ENCODE measurements around the gene FAM107B.

Gene FAM107B

DNA sequence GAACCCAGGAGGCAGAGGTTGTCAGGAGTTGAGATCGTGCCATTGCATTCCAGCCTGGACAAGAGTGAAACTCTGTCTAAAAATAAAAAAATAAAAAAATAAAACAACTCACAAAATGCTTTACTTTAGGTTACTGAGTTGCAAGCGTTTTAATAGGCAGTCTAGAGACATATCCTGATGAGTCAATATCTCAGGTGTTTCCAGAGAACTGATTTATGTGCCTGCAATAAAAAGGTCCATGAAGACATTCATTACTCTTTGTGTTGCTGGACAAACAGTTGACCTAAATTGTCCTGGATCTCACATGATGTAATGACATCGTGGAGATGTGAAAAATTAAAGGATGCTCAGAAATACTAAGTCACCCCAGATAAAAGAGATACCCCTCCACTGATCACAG lies 31.6 kb upstream of the FAM107B start:
- H3K9me3 ChIP-seq (replicated peaks; ENCODE audit: low read length): no peaks in the 10 kb centered on the region
- H3K9ac ChIP-seq (ENCODE audit: low read depth, low read length): no peak overlapping the region
- H3K4me3 ChIP-seq (ENCODE audit: low read length): no peak overlapping the region
- peaks cover 18% of the 10 kb centered on the region for H3K27me3 ChIP-seq (ENCODE audit: control insufficient read depth, insufficient read depth, low read length)
- H3K4me2 ChIP-seq (ENCODE audit: low read length): no peak overlapping the region
- H3K36me3 ChIP-seq (ENCODE audit: insufficient read depth, low read length): no peaks in the 10 kb centered on the region
- no peaks in the 10 kb centered on the region for H3K4me1 ChIP-seq (ENCODE audit: control insufficient read depth, insufficient read depth, low read length)

DNA sequence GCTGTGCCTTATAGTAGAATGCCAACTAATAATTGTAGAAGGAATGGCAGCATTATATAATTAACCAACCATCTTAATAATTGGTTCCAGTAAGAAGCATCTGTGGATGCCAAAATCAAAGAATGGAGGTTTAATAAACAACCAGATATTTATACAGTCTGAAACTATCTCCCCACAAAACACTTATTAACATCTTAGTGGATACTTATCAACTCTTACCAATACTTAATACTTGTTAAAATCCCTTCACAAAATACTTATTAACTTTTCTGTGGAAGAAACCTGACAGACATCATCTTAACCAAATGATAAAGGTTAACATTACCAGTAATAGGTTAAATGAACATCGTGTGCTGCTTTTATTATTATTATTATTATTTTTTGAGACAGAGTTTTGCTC lies 29.1 kb upstream of the FAM107B start:
- no peaks in the 10 kb centered on the region for H3K4me1 ChIP-seq (ENCODE audit: control insufficient read depth, insufficient read depth, low read length)
- no peak overlapping the region for H3K9ac ChIP-seq (ENCODE audit: low read depth, low read length)
- H3K9me3 ChIP-seq (replicated peaks; ENCODE audit: low read length): no peaks in the 10 kb centered on the region
- H3K36me3 ChIP-seq (ENCODE audit: insufficient read depth, low read length): no peaks in the 10 kb centered on the region
- H3K4me3 ChIP-seq (ENCODE audit: low read length): no peak overlapping the region
- peaks cover 33% of the 10 kb centered on the region for H3K27me3 ChIP-seq (ENCODE audit: control insufficient read depth, insufficient read depth, low read length)
- no peak overlapping the region for H3K4me2 ChIP-seq (ENCODE audit: low read length)

DNA sequence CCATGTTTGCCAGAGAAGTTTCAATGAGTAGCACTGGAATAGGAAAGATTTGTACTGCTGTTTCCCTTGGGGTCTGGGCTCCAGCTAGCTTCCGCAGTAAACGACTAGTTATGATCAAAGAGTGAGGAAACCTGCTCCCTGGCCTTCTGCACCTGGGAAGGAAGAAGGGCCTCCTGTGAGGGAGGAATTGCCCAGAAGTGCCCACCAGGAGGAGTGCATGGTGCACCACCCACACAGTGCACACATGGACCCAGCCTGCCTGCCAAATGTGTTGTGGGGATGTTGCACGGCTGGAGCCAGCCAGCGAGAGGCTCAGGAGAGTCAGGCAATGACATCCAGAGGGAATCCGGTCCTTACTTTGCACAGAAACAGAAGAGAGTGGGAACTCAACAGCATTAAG lies 27.0 kb upstream of the FAM107B start:
- Histone ChIP-seq H3K4me3 (ENCODE audit: low read length) (no peak overlapping the region), H3K36me3 (ENCODE audit: insufficient read depth, low read length) (no peaks in the 10 kb centered on the region), H3K4me1 (ENCODE audit: control insufficient read depth, insufficient read depth, low read length) (no peaks in the 10 kb centered on the region), H3K4me2 (ENCODE audit: low read length) (no peak overlapping the region), H3K9ac (ENCODE audit: low read depth, low read length) (no peak overlapping the region), H3K27me3 (ENCODE audit: control insufficient read depth, insufficient read depth, low read length) (peaks cover 41% of the 10 kb centered on the region), H3K9me3 (replicated peaks; ENCODE audit: low read length) (no peaks in the 10 kb centered on the region)

DNA sequence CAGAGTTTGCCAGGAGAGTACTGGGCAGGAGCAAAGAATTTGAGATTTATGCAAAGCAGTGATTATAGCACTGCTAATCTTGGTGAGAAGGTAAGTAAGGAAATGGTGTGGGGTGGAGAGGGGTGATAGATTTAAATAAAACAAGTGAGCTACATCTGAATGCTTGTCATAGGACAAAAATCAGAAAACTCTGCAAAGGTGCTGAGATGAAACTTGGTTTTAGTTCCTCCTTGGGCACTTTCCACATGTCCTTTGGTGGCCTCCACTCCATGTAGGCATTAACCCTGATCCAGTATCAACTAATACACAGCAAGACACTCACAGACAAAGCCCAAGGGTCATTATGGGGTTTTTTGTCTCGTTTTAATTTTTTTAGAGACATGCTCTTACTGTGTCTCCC lies 25.7 kb upstream of the FAM107B start:
- Histone ChIP-seq H3K4me2 (ENCODE audit: low read length) (no peak overlapping the region), H3K4me3 (ENCODE audit: low read length) (no peak overlapping the region), H3K9ac (ENCODE audit: low read depth, low read length) (no peak overlapping the region)

DNA sequence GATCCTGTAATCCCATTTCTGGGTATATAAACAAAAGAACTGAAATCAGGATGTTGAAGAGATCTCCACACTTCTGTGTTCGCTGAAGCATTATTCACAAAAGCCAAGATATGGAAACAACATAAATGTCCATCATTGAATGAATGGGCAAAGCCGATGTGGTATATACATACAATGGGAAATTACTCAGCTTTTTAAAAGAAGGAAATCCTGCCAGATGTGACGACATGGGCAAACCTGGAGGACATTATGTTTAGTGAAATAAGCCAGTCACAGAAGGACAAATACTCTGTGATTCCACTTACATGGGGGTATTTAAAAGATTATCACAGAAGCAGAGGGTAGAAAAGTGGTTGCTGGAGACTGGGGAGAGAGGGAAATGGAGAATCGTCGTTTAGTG lies 23.9 kb upstream of the FAM107B start:
- Histone ChIP-seq H3K9ac (ENCODE audit: low read depth, low read length) (no peak overlapping the region), H3K4me1 (ENCODE audit: control insufficient read depth, insufficient read depth, low read length) (no peaks in the 10 kb centered on the region), H3K9me3 (replicated peaks; ENCODE audit: low read length) (no peaks in the 10 kb centered on the region), H3K36me3 (ENCODE audit: insufficient read depth, low read length) (no peaks in the 10 kb centered on the region), H3K27me3 (ENCODE audit: control insufficient read depth, insufficient read depth, low read length) (peaks cover 35% of the 10 kb centered on the region), H3K4me3 (ENCODE audit: low read length) (no peak overlapping the region), H3K4me2 (ENCODE audit: low read length) (no peak overlapping the region)

More for the DNA sequence above, 25.7 kb upstream of the FAM107B start:
- no peaks in the 10 kb centered on the region for H3K4me1 ChIP-seq (ENCODE audit: control insufficient read depth, insufficient read depth, low read length)
- no peaks in the 10 kb centered on the region for H3K9me3 ChIP-seq (replicated peaks; ENCODE audit: low read length)
- no peaks in the 10 kb centered on the region for H3K36me3 ChIP-seq (ENCODE audit: insufficient read depth, low read length)
- peaks cover 35% of the 10 kb centered on the region for H3K27me3 ChIP-seq (ENCODE audit: control insufficient read depth, insufficient read depth, low read length)

DNA sequence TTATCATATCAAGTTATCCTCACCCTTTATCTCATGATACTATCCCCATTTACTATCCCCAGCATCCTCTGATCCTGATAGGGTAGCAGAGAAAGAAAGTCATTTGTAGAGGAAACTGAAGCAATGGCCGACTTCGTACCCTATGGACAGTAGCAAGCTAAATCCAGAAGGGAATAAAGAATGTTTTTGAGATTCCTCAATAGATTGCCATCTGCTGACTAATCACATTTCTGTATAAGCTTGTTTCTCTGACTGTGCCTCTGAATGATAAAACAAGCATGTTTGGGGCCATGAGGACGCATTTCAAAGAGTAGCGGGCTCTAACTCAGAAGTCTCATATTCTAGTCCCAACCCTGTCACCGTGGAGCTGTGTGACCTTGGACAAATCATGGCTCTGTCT lies 13.2 kb upstream of the FAM107B start:
- Histone ChIP-seq H3K36me3 (ENCODE audit: insufficient read depth, low read length) (no peaks in the 10 kb centered on the region), H3K4me2 (ENCODE audit: low read length) (no peak overlapping the region), H3K9me3 (replicated peaks; ENCODE audit: low read length) (peaks cover 4% of the 10 kb centered on the region), H3K4me1 (ENCODE audit: control insufficient read depth, insufficient read depth, low read length) (no peaks in the 10 kb centered on the region), H3K27me3 (ENCODE audit: control insufficient read depth, insufficient read depth, low read length) (peaks cover 14% of the 10 kb centered on the region), H3K4me3 (ENCODE audit: low read length) (no peak overlapping the region), H3K9ac (ENCODE audit: low read depth, low read length) (no peak overlapping the region)

DNA sequence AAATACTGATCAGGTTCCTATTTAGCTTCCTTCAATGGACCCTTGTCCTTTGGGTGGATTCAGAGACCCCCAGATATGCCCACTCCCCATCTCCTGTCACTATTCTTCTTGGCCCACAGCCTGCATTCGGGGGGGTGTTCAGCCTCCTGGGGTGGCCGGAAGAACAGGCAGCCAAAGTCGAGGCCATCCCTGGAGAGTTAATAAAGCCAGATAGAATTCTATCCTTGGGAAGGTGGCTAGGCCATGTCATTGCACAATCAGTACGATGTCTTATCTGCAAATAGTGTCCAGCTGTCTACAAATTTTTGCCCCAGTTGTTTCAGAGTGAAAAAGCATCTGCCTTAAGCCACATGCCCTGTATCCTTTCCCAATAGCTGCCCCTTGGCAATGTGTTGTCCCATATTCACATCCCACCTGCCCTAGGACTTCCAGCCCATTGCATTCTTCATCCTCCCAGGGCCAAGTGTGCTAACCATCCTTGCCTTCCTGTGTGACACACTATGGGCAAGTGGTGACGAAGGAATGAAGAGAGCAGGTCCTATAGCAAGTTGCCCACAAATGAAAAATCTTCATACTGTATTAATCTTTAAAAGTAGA lies 9.9 kb upstream of the FAM107B start:
- Histone ChIP-seq H3K9ac (ENCODE audit: low read depth, low read length) (no peak overlapping the region), H3K27me3 (ENCODE audit: control insufficient read depth, insufficient read depth, low read length) (peaks cover 8% of the 10 kb centered on the region), H3K9me3 (replicated peaks; ENCODE audit: low read length) (peaks cover 4% of the 10 kb centered on the region), H3K4me3 (ENCODE audit: low read length) (no peak overlapping the region), H3K4me1 (ENCODE audit: control insufficient read depth, insufficient read depth, low read length) (no peaks in the 10 kb centered on the region), H3K36me3 (ENCODE audit: insufficient read depth, low read length) (no peaks in the 10 kb centered on the region), H3K4me2 (ENCODE audit: low read length) (no peak overlapping the region)

DNA sequence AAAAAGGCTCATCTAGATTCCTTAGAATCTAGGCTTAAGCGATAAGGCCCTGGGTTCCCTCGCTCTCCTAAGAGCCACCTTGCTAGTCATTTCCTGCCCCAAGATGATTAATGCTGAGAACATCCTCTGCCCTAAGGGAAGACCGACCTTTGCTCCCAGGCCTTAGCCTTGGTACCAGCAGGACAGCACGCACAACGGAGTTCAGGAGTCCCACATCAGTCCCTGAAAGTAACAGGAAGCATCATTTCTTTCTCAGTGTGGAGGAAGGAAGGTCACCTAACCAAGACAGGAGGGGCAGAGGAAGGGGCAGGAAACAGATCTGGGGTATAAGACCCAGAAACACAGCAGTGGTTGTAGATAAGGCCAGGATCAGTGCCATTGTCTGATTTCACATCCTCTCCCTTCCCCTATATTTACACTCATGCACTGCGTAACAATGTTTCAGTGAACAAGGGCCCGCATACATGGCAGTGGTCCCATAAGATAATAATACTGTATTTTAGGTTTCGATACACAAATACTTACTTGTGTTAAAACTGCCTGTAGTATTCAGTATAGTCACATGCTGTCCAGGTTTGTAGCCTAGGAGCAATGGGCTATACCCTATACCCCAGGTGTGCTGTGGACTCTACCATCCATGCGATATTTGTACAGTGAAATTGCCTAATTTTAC lies 8.1 kb upstream of the FAM107B start:
- no peak overlapping the region for H3K4me3 ChIP-seq (ENCODE audit: low read length)
- no peak overlapping the region for H3K4me2 ChIP-seq (ENCODE audit: low read length)
- H3K36me3 ChIP-seq (ENCODE audit: insufficient read depth, low read length): no peaks in the 10 kb centered on the region
- H3K9me3 ChIP-seq (replicated peaks; ENCODE audit: low read length): peaks cover 4% of the 10 kb centered on the region
- no peak overlapping the region for H3K9ac ChIP-seq (ENCODE audit: low read depth, low read length)
- no peaks in the 10 kb centered on the region for H3K27me3 ChIP-seq (ENCODE audit: control insufficient read depth, insufficient read depth, low read length)
- H3K4me1 ChIP-seq (ENCODE audit: control insufficient read depth, insufficient read depth, low read length): no peaks in the 10 kb centered on the region

DNA sequence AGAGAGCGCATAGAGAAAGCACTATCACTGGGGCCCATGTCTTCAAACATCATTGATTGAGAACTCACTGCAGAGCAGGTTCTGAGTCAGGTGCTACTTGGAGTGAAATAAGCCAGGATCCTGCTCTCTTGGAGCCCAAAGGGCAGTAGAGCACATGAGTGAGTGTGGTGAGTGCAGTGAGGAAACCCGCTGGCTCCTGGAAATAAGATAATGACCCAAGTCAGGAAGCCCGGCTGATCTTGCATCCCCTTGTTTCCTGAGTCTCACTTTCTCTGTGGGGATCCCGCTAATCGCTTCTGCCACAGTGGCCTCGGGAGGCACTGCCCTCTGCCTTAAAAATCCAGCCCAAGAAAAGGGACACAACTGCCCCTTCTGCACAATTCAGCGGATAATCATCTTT lies 7.1 kb upstream of the FAM107B start:
- H3K9ac ChIP-seq (ENCODE audit: low read depth, low read length): no peak overlapping the region
- no peaks in the 10 kb centered on the region for H3K4me1 ChIP-seq (ENCODE audit: control insufficient read depth, insufficient read depth, low read length)
- H3K27me3 ChIP-seq (ENCODE audit: control insufficient read depth, insufficient read depth, low read length): no peaks in the 10 kb centered on the region
- H3K9me3 ChIP-seq (replicated peaks; ENCODE audit: low read length): peaks cover 4% of the 10 kb centered on the region
- no peak overlapping the region for H3K4me2 ChIP-seq (ENCODE audit: low read length)
- no peak overlapping the region for H3K4me3 ChIP-seq (ENCODE audit: low read length)
- no peaks in the 10 kb centered on the region for H3K36me3 ChIP-seq (ENCODE audit: insufficient read depth, low read length)

DNA sequence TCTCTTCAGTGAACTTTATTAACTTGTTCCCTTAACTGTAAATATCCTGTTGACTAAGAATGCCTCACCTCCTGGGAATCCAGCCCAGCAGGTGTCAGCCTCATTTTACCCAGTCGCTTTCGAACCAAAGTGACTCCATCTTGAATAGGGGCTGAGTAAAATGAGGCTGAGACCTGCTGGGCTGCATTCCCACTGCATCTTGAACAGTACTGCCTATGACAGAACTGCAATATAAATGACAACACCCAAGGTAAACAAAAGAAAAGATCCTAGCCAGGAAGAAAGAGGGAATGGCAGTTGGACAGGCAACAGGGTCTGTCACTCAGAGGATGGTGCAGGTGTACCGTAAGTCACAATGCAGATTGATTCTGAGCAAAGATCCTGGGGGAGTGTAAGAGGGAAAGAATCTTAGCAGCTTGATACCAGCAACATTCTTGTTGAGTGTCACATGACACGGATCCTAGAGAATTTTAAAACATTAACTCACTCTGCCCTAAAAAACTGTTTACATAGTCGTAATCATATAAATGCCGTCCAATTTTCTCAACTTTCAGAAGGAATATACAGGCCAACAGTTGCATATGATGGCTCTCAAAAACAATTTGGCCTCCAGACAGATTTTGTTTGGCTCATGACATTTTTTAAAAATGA lies 4.4 kb upstream of the FAM107B start:
- no peaks in the 10 kb centered on the region for H3K4me1 ChIP-seq (ENCODE audit: control insufficient read depth, insufficient read depth, low read length)
- H3K9ac ChIP-seq (ENCODE audit: low read depth, low read length): no peak overlapping the region
- no peaks in the 10 kb centered on the region for H3K36me3 ChIP-seq (ENCODE audit: insufficient read depth, low read length)
- H3K4me2 ChIP-seq (ENCODE audit: low read length): no peak overlapping the region
- no peak overlapping the region for H3K4me3 ChIP-seq (ENCODE audit: low read length)
- no peaks in the 10 kb centered on the region for H3K9me3 ChIP-seq (replicated peaks; ENCODE audit: low read length)
- H3K27me3 ChIP-seq (ENCODE audit: control insufficient read depth, insufficient read depth, low read length): peaks cover 16% of the 10 kb centered on the region

DNA sequence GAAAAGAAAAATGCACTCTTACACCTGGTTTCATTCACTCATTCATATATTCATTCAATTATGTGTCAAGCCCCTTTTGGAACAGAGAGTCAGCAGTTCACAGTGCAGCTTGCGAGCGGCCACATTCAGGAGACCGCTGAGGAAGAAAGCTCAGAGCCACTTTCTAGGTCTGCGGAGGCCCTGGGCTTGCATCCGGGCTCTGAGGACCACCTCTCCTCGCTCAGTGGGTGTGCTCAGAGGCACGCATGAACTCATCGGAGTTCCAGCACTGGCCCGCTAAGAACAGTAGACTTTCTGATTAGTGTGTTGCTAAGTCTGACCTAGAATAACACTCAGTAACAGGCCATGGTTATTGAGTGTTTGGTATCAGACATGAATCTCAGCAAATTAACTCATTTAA lies 1.8 kb upstream of the FAM107B start:
- no peak overlapping the region for H3K4me3 ChIP-seq (ENCODE audit: low read length)

DNA sequence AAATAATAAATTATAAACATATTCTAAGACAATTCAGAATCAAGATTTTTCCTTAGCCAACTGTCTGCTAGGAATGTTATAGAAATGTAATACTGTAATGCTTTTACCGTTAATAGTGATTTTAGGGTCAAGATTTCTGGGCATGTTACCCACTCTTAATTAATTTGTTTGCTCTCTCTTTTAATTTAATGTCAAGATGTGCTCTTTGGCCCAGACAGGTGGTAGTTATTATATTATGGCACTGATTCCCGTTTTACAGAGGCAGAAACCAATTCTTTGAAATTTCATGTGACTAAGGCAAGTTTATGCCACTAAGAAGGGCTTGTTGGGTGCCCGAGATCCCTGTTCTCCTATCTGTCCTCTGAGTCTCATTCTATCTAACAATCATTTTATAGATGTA lies 959 bp upstream of the FAM107B start:
- Histone ChIP-seq H3K4me2 (ENCODE audit: low read length) (no peak overlapping the region), H3K9me3 (replicated peaks; ENCODE audit: low read length) (no peaks in the 10 kb centered on the region), H3K4me1 (ENCODE audit: control insufficient read depth, insufficient read depth, low read length) (no peaks in the 10 kb centered on the region), H3K27me3 (ENCODE audit: control insufficient read depth, insufficient read depth, low read length) (peaks cover 20% of the 10 kb centered on the region), H3K36me3 (ENCODE audit: insufficient read depth, low read length) (no peaks in the 10 kb centered on the region), H3K4me3 (ENCODE audit: low read length) (no peak overlapping the region), H3K9ac (ENCODE audit: low read depth, low read length) (no peak overlapping the region)

More for the DNA sequence above, 1.8 kb upstream of the FAM107B start:
- Histone ChIP-seq H3K36me3 (ENCODE audit: insufficient read depth, low read length) (no peaks in the 10 kb centered on the region), H3K27me3 (ENCODE audit: control insufficient read depth, insufficient read depth, low read length) (peaks cover 20% of the 10 kb centered on the region), H3K9me3 (replicated peaks; ENCODE audit: low read length) (no peaks in the 10 kb centered on the region), H3K9ac (ENCODE audit: low read depth, low read length) (no peak overlapping the region), H3K4me1 (ENCODE audit: control insufficient read depth, insufficient read depth, low read length) (no peaks in the 10 kb centered on the region), H3K4me2 (ENCODE audit: low read length) (no peak overlapping the region)
